ENCODE data around the gene MRPL41.

DNA sequence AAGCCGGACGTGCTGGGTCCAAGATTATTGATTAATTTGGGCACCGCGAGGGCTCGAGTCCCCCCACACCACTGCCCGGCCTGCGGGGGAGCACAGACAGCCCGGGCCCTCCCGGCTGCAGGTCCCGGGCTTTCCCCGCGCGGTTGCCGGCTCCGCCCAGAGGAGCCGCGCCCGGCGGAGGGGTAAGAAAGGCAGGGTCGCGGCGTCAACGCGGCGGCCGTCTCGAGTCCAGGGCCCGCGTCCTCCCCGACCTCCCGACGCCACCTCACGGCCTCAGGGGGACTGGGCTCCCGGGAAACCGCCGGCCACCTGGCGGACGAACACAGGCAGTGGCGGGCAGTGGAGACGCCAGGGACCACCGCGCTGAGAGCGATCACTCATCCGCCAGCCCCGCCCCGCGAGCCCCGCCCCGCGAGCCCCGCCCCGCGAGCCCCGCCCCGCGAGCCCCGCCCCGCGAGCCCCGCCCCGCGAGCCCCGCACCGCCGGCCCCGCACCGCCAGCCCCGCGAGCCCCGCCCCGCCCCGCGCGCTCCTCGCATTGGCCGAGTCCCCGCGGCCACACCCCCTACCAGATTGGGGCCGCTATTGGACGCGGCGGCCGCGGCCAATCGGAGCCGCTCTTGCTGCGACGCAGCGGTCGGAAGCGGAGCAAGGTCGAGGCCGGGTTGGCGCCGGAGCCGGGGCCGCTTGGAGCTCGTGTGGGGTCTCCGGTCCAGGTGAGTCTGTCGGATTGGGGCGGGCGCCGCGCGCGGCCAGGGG is at the start of gene MRPL41:
- TF ChIP-seq POLR2AphosphoS5 (IDR thresholded peaks at IDR 0.05) (peak; percentile 76), SMC3 (conservative IDR thresholded peaks at IDR 0.05; ENCODE audit: poor library complexity) (peak; percentile 56)
- TF ChIP-seq, protein P1, sequence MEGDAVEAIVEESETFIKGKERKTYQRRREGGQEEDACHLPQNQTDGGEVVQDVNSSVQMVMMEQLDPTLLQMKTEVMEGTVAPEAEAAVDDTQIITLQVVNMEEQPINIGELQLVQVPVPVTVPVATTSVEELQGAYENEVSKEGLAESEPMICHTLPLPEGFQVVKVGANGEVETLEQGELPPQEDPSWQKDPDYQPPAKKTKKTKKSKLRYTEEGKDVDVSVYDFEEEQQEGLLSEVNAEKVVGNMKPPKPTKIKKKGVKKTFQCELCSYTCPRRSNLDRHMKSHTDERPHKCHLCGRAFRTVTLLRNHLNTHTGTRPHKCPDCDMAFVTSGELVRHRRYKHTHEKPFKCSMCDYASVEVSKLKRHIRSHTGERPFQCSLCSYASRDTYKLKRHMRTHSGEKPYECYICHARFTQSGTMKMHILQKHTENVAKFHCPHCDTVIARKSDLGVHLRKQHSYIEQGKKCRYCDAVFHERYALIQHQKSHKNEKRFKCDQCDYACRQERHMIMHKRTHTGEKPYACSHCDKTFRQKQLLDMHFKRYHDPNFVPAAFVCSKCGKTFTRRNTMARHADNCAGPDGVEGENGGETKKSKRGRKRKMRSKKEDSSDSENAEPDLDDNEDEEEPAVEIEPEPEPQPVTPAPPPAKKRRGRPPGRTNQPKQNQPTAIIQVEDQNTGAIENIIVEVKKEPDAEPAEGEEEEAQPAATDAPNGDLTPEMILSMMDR (IDR thresholded peaks at IDR 0.05; ENCODE audit: poor library complexity, severe bottlenecking), result peak; percentile 73
